Mesenchymal stem cell (in vitro differentiated cells and primary cell): ENCODE data around the gene SYNPR.

Experiments used
- DNase-seq: peaks from one replicate; pipeline ENCODE4 v3.0.0-alpha.2; 2013
- H2AFZ ChIP-seq: one replicate; pipeline ENCODE4 v1.6.1; 2013; ENCODE audit warnings: low read depth, mild to moderate bottlenecking, control low read depth, inconsistent platforms, low read length, moderate library complexity
- H2AK5ac ChIP-seq: 2 replicates; pipeline ENCODE4 v1.6.1; 2013; ENCODE audit warnings: low read length, moderate library complexity, mild to moderate bottlenecking, inconsistent platforms; ENCODE audit not compliant: severe bottlenecking
- H2BK120ac ChIP-seq: one replicate; pipeline ENCODE4 v1.6.1; 2013; ENCODE audit warnings: low read depth, mild to moderate bottlenecking, inconsistent platforms, low read length, moderate library complexity
- H2BK12ac ChIP-seq, 2 experiments: one replicate each; pipeline ENCODE4 v1.6.1; 2013; ENCODE audit warnings: inconsistent platforms in 2 of 2, low read length in 2 of 2, mild to moderate bottlenecking in 2 of 2, moderate library complexity in 2 of 2, control low read depth in 1 of 2
- H2BK15ac ChIP-seq: one replicate; pipeline ENCODE4 v1.6.1; 2013; ENCODE audit warnings: mild to moderate bottlenecking, low read depth, inconsistent platforms; ENCODE audit not compliant: poor library complexity, severe bottlenecking
- H2BK5ac ChIP-seq: 2 replicates; pipeline ENCODE4 v1.6.1; 2013; ENCODE audit warnings: low read depth, mild to moderate bottlenecking, low read length, control low read depth, inconsistent platforms; ENCODE audit not compliant: poor library complexity, severe bottlenecking
- H3K14ac ChIP-seq, 2 experiments: one replicate each; pipeline ENCODE4 v1.6.1; 2013; ENCODE audit warnings: inconsistent platforms in 2 of 2, low read length in 2 of 2, control low read depth in 1 of 2, mild to moderate bottlenecking in 1 of 2, moderate library complexity in 1 of 2
- H3K18ac ChIP-seq, 2 experiments: one replicate each; pipeline ENCODE4 v1.6.1; 2013; ENCODE audit warnings: inconsistent platforms in 2 of 2, low read length in 2 of 2, control low read depth in 1 of 2, low read depth in 1 of 2, mild to moderate bottlenecking in 1 of 2
- H3K23ac ChIP-seq, 2 experiments: one replicate each; pipeline ENCODE4 v1.6.1; 2013; ENCODE audit warnings: inconsistent platforms in 2 of 2, low read length in 2 of 2, mild to moderate bottlenecking in 2 of 2, moderate library complexity in 2 of 2, control low read depth in 1 of 2
- H3K27ac ChIP-seq: 2 replicates; pipeline ENCODE4 v1.5.1; 2013; ENCODE audit warnings: mild to moderate bottlenecking, moderate library complexity, low read length, control low read depth, inconsistent platforms; ENCODE audit not compliant: poor library complexity, severe bottlenecking
- H3K27me3 ChIP-seq, 2 experiments: 2 replicates each; pipeline versions ENCODE4 v1.6.1 to v1.7.0; 2013; ENCODE audit warnings: low read length in 2 of 2, mild to moderate bottlenecking in 2 of 2, moderate library complexity in 2 of 2, control low read depth in 1 of 2, inconsistent platforms in 1 of 2; ENCODE audit not compliant: control insufficient read depth in 1 of 2, insufficient read depth in 1 of 2
- H3K36me3 ChIP-seq, 2 experiments: 2 replicates each; pipeline versions ENCODE4 v1.6.1 to v1.7.0; 2013; ENCODE audit warnings: low read length in 2 of 2, control low read depth in 1 of 2, inconsistent platforms in 1 of 2, low read depth in 1 of 2, mild to moderate bottlenecking in 1 of 2; ENCODE audit not compliant: insufficient read depth in 2 of 2, control insufficient read depth in 1 of 2
- H3K4ac ChIP-seq, 2 experiments: one replicate each; pipeline ENCODE4 v1.6.1; 2013; ENCODE audit warnings: inconsistent platforms in 2 of 2, low read length in 2 of 2, mild to moderate bottlenecking in 2 of 2, moderate library complexity in 2 of 2, control low read depth in 1 of 2, low read depth in 1 of 2
- H3K4me1 ChIP-seq: 2 replicates; pipeline ENCODE4 v1.6.1; 2013; ENCODE audit warnings: low read depth, low read length, control low read depth; ENCODE audit not compliant: control insufficient read depth, insufficient read depth
- H3K4me2 ChIP-seq: 2 replicates; pipeline ENCODE4 v1.6.1; 2013; ENCODE audit warnings: low read length, mild to moderate bottlenecking, inconsistent platforms; ENCODE audit not compliant: poor library complexity, severe bottlenecking
- H3K4me3 ChIP-seq, 2 experiments: 2 replicates each; pipeline versions ENCODE4 v1.5.1 to v1.7.0; 2013; ENCODE audit warnings: low read length in 2 of 2, mild to moderate bottlenecking in 2 of 2, control low read depth in 1 of 2, low read depth in 1 of 2; ENCODE audit not compliant: insufficient read depth in 1 of 2
- H3K79me1 ChIP-seq: replicated peaks from 2 replicates; pipeline ENCODE4 v1.6.1; 2013; ENCODE audit warnings: mild to moderate bottlenecking, control low read depth, low read length, inconsistent platforms; ENCODE audit not compliant: poor library complexity, severe bottlenecking
- H3K9ac ChIP-seq: 2 replicates; pipeline ENCODE4 v1.7.0; 2013; ENCODE audit warnings: mild to moderate bottlenecking, low read length, moderate library complexity
- H3K9me3 ChIP-seq: 2 replicates; pipeline ENCODE4 v1.7.0; 2013; ENCODE audit warnings: mild to moderate bottlenecking, low read length; ENCODE audit not compliant: control insufficient read depth
- H4K8ac ChIP-seq: one replicate; pipeline ENCODE4 v1.6.1; 2013; ENCODE audit warnings: inconsistent platforms, mild to moderate bottlenecking, low read length, moderate library complexity
- H4K91ac ChIP-seq: one replicate; pipeline ENCODE4 v1.6.1; 2013; ENCODE audit warnings: mild to moderate bottlenecking, low read length, inconsistent platforms
- WGBS: methylation state at CpG from one replicate; pipeline ENCODE4 v1.1.7; 2013; ENCODE audit warnings: mixed read lengths; 5-methylcytosine and 5-hydroxymethylcytosine counted together

The SYNPR gene

GRCh38 chr3:63595221-63595620, 317.1 kb downstream of the SYNPR start:
- H2BK15ac ChIP-seq: no peak overlapping the region
- no peak overlapping the region for H3K18ac ChIP-seq
- H3K79me1 ChIP-seq: no peaks in the 10 kb centered on the region
- no peak overlapping the region for H3K4me3 ChIP-seq
- no peaks in the 10 kb centered on the region for H3K4me1 ChIP-seq
- no peak overlapping the region for H4K8ac ChIP-seq
- no peak overlapping the region for H2BK5ac ChIP-seq
- no peaks in the 10 kb centered on the region for H3K27me3 ChIP-seq
- no peak overlapping the region for H2BK120ac ChIP-seq
- H3K9me3 ChIP-seq: no peaks in the 10 kb centered on the region
- H3K14ac ChIP-seq: no peak overlapping the region
- no peak overlapping the region for H3K4me2 ChIP-seq
- no peaks in the 10 kb centered on the region for H3K36me3 ChIP-seq
- H2AK5ac ChIP-seq: no peak overlapping the region
- H2BK12ac ChIP-seq: no peak overlapping the region
- H3K4ac ChIP-seq: no peak overlapping the region
- H3K27ac ChIP-seq: no peak overlapping the region
- no peak overlapping the region for H3K9ac ChIP-seq
- no peak for DNase-seq
- no peak overlapping the region for H2AFZ ChIP-seq
- no peak overlapping the region for H3K23ac ChIP-seq
- no peak overlapping the region for H4K91ac ChIP-seq

DNA sequence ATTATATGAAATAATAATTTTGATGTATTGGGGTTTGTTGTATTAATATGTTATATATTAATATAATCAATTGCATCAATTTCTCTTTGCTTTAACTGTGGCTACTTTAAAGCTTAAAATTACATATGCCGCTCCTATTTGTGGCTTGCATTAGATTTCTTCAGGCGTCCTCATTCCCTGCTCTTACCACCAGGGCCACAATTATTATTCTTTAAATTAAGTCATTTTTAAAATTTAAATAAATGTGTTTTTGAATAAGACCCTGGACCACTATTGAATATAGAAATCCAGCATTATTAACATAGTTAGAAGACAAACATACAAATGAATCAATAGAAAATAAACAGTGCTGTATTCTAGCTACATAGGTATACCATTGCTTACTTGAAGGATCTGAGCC, 318.9 kb downstream of the SYNPR start:
- no peak overlapping the region for H4K8ac ChIP-seq
- 50% methylated on average over 1 of the region's 2 CpGs for WGBS
- no peak overlapping the region for H2BK120ac ChIP-seq
- no peaks in the 10 kb centered on the region for H3K36me3 ChIP-seq
- H3K23ac ChIP-seq: no peak overlapping the region
- DNase-seq: no peak
- no peak overlapping the region for H2BK12ac ChIP-seq
- no peak overlapping the region for H2AFZ ChIP-seq
- H3K18ac ChIP-seq: no peak overlapping the region
- no peaks in the 10 kb centered on the region for H3K4me1 ChIP-seq
- H4K91ac ChIP-seq: no peak overlapping the region
- no peak overlapping the region for H3K9ac ChIP-seq
- no peaks in the 10 kb centered on the region for H3K79me1 ChIP-seq
- no peak overlapping the region for H3K4ac ChIP-seq
- H2AK5ac ChIP-seq: no peak overlapping the region
- no peak overlapping the region for H2BK5ac ChIP-seq
- no peak overlapping the region for H3K4me2 ChIP-seq
- no peak overlapping the region for H3K4me3 ChIP-seq
- no peak overlapping the region for H3K27ac ChIP-seq
- H2BK15ac ChIP-seq: no peak overlapping the region
- no peaks in the 10 kb centered on the region for H3K27me3 ChIP-seq
- H3K9me3 ChIP-seq: no peaks in the 10 kb centered on the region
- H3K14ac ChIP-seq: no peak overlapping the region

DNA sequence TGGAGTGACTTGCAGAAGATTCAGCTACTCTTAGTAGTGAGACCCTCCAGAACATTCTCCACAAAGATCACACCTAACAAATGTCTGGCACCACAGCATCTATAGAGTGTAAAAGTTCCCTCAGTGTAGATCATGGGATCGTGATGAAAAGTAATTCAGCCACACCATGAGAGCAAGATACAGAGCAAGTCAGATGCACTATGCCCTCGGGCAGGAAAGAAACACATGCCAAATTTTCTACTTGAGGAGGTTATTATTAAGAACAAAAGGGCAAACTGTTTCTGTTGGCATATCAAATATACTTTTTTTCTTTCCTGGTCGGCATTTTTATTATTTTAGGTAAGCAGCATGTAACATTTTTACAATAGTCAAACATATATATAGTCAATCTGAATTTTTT, 329.6 kb downstream of the SYNPR start:
- Histone ChIP-seq H2BK15ac (no peak overlapping the region), H4K91ac (no peak overlapping the region), H3K9ac (no peak overlapping the region), H3K36me3 (no peaks in the 10 kb centered on the region), H3K79me1 (no peaks in the 10 kb centered on the region), H2AK5ac (no peak overlapping the region), H4K8ac (no peak overlapping the region), H3K9me3 (no peaks in the 10 kb centered on the region), H3K27ac (no peak overlapping the region), H3K23ac (no peak overlapping the region), H2BK12ac (no peak overlapping the region), H3K4me2 (no peak overlapping the region), H3K18ac (no peak overlapping the region), H3K4me3 (no peak overlapping the region), H2BK5ac (no peak overlapping the region), H3K14ac (no peak overlapping the region), H3K27me3 (no peaks in the 10 kb centered on the region), H3K4ac (no peak overlapping the region), H2BK120ac (no peak overlapping the region), H2AFZ (no peak overlapping the region), H3K4me1 (no peaks in the 10 kb centered on the region)
- DNase-seq: no peak
- 61% methylated on average over 2 of the region's 3 CpGs for WGBS

DNA sequence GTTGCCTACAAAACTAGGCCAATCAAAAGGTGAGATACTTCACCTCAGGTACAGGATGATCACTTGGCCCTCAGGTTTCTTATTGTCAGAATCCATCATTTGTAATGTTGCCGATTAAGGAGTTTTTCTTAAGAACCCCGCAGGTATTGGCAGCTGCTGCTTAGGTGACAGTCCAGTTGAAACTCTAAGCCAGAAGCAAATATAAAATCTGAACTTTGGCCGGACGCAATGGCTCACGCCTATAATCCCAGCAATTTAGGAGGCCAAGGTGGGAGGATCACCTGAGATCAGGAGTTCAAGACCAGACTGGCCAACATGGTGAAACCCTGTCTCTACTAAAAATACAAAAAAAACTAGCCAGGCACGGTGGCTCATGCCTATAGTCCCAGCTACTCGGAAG, 331.3 kb downstream of the SYNPR start:
- H3K79me1 ChIP-seq: no peaks in the 10 kb centered on the region
- no peak overlapping the region for H2AK5ac ChIP-seq
- H3K4ac ChIP-seq: no peak overlapping the region
- H3K23ac ChIP-seq: no peak overlapping the region
- no peaks in the 10 kb centered on the region for H3K9me3 ChIP-seq
- H4K91ac ChIP-seq: no peak overlapping the region
- no peak overlapping the region for H4K8ac ChIP-seq
- no peak overlapping the region for H2BK5ac ChIP-seq
- no peaks in the 10 kb centered on the region for H3K27me3 ChIP-seq
- no peak for DNase-seq
- H2BK15ac ChIP-seq: no peak overlapping the region
- no peak overlapping the region for H3K27ac ChIP-seq
- no peak overlapping the region for H3K18ac ChIP-seq
- H3K36me3 ChIP-seq: no peaks in the 10 kb centered on the region
- H3K9ac ChIP-seq: no peak overlapping the region
- no peak overlapping the region for H3K4me3 ChIP-seq
- no peak overlapping the region for H2BK12ac ChIP-seq
- H3K4me2 ChIP-seq: no peak overlapping the region
- no peak overlapping the region for H2BK120ac ChIP-seq
- H2AFZ ChIP-seq: no peak overlapping the region
- no peaks in the 10 kb centered on the region for H3K4me1 ChIP-seq
- 84% methylated on average over 7 of the region's 7 CpGs for WGBS
- H3K14ac ChIP-seq: no peak overlapping the region
